GM12872 (cell line): ENCODE results near the gene ETDB.
"Not testable (repeated sequence)": the region's sequence is repeated elsewhere in the genome, so short reads cannot be mapped to it uniquely, and the experiment has no call there.

Experiments used
- CTCF ChIP-seq: IDR thresholded peaks from 3 replicates; pipeline ENCODE4 v1.5.1; 2011; ENCODE audit warnings: low read depth, mild to moderate bottlenecking, low read length, moderate library complexity; ENCODE audit not compliant: insufficient read depth

ETDB gene

GRCh38 chrX:135120056-135120576, at the start of gene ETDB:
ETDB (minus strand) TSS chrX:135120526; CDS start chrX:135119261, 1,265 bp downstream.
- TF ChIP-seq CTCF, result not testable (repeated sequence)

- TF ChIP-seq CTCF, result no peak
Observed at GRCh38 chrX:135168486-135168885, 48.2 kb upstream of the ETDB start.

- no peak for TF ChIP-seq CTCF
Observed at GRCh38 chrX:135114392-135114791, 5.9 kb downstream of the ETDB start.

GRCh38 chrX:135112743-135113142, 7.6 kb downstream of the ETDB start:
- TF ChIP-seq CTCF, result no peak

- TF ChIP-seq CTCF, result peak; percentile 75
Observed at GRCh38 chrX:135112096-135112729, 8.1 kb downstream of the ETDB start.

- TF ChIP-seq CTCF, result no peak
Observed at GRCh38 chrX:135109554-135109953, 10.8 kb downstream of the ETDB start.

- no peak for TF ChIP-seq CTCF
Observed at GRCh38 chrX:135099493-135099783, 20.9 kb downstream of the ETDB start.
